K562 (cell line): Measurements from ENCODE around the gene ZSWIM6. TPM values are rescaled to one million over a fixed set of nuclear protein-coding genes. Genes with fewer than 3 reads are reported as not detected.

Experiments
- BRD9 ChIP-seq: fragments of 450-650 bp; IDR thresholded peaks from 2 replicates; pipeline ENCODE4 v1.6.1; 2018; ENCODE audit warnings: low read depth; ENCODE audit not compliant: partially characterized antibody
- CBFA2T2 ChIP-seq: fragments of 450-650 bp; conservative IDR thresholded peaks from 2 replicates; pipeline ENCODE4 v1.6.1; 2017; ENCODE audit warnings: mild to moderate bottlenecking
- DNMT1 ChIP-seq: fragments of 450-650 bp; IDR thresholded peaks from 2 replicates; pipeline ENCODE4 v1.6.1; 2016; ENCODE audit warnings: antibody characterized with exemption, mild to moderate bottlenecking
- E2F6 ChIP-seq, 2 experiments: IDR thresholded peaks; 2 replicates each; pipeline ENCODE4 v1.6.1; 2011; ENCODE audit warnings: borderline replicate concordance in 1 of 2, control low read depth in 1 of 2, low read depth in 1 of 2, low read length in 1 of 2, mild to moderate bottlenecking in 1 of 2, mixed read lengths in 1 of 2, moderate library complexity in 1 of 2; ENCODE audit not compliant: insufficient read depth in 1 of 2, insufficient read length in 1 of 2, poor library complexity in 1 of 2, severe bottlenecking in 1 of 2; ENCODE audit errors: extremely low read depth in 1 of 2
- EGR1 ChIP-seq: fragments of 450-650 bp; conservative IDR thresholded peaks from 2 replicates; pipeline ENCODE4 v1.6.1; 2017; ENCODE audit warnings: mild to moderate bottlenecking
- KHSRP ChIP-seq: fragments of 450-650 bp; IDR thresholded peaks from 2 replicates; pipeline ENCODE4 v1.6.1; 2017
- L3MBTL2 ChIP-seq: fragments of 450-650 bp; IDR thresholded peaks from 2 replicates; pipeline ENCODE4 v1.6.1; 2016; ENCODE audit warnings: mild to moderate bottlenecking, moderate library complexity
- MAFG ChIP-seq: fragments of 450-650 bp; conservative IDR thresholded peaks from 2 replicates; pipeline ENCODE4 v1.6.1; 2016; ENCODE audit warnings: missing genetic modification characterization, missing compliant biosample characterization
- NCOR1 ChIP-seq: fragments of 450-650 bp; IDR thresholded peaks from 2 replicates; pipeline ENCODE4 v1.6.1; 2016; ENCODE audit warnings: mild to moderate bottlenecking, moderate library complexity
- POLR2A ChIP-seq: fragments of 450-650 bp; conservative IDR thresholded peaks from 2 replicates; pipeline ENCODE4 v1.6.1; 2016
- RAD21 ChIP-seq, 2 experiments: fragments of 250-450 bp in 1 of 2; fragments of 450-650 bp in 1 of 2; sonication (Bioruptor Pico) in 1 of 2; formaldehyde crosslinking in 1 of 2; IDR thresholded peaks in 1 of 2; conservative IDR thresholded peaks in 1 of 2; 2 replicates each; pipeline versions ENCODE4 v1.4.0 to v1.8.0; 2020 to 2022; ENCODE audit warnings: mild to moderate bottlenecking in 2 of 2, moderate library complexity in 1 of 2
- RBM17 ChIP-seq: fragments of 200-400 bp; formaldehyde crosslinking; IDR thresholded peaks from 2 replicates; pipeline ENCODE4 v1.6.1; 2017; ENCODE audit warnings: low read depth, mild to moderate bottlenecking, low read length, borderline replicate concordance
- RBM25 ChIP-seq: fragments of 200-400 bp; formaldehyde crosslinking; IDR thresholded peaks from 2 replicates; pipeline ENCODE4 v1.6.1; 2018; ENCODE audit warnings: low read length, low read depth, moderate library complexity; ENCODE audit not compliant: severe bottlenecking
- SPI1 ChIP-seq: IDR thresholded peaks from 2 replicates; pipeline ENCODE4 v1.6.1; 2011; ENCODE audit warnings: low read depth, low read length, control low read depth, borderline replicate concordance
- TAF9B ChIP-seq: fragments of 450-650 bp; IDR thresholded peaks from 2 replicates; pipeline ENCODE4 v1.6.1; 2018; ENCODE audit warnings: mild to moderate bottlenecking; ENCODE audit not compliant: partially characterized antibody
- TFE3 ChIP-seq: fragments of 450-650 bp; formaldehyde crosslinking; IDR thresholded peaks from 2 replicates; pipeline ENCODE4 v1.4.0; 2020; ENCODE audit warnings: mild to moderate bottlenecking, mixed read lengths
- ZBTB12 ChIP-seq: fragments of 250-450 bp; sonication (Bioruptor Pico); IDR thresholded peaks from 2 replicates; pipeline ENCODE4 v1.4.0; 2020
- ZFX ChIP-seq: sonication (generic); formaldehyde crosslinking; IDR thresholded peaks from 2 replicates; pipeline ENCODE4 v1.8.0; 2022; ENCODE audit warnings: mild to moderate bottlenecking, missing genetic modification reagents, moderate library complexity
- ZNF444 ChIP-seq: fragments of 250-450 bp; sonication (Bioruptor Pico); IDR thresholded peaks from 2 replicates; pipeline ENCODE4 v1.4.0; 2020; ENCODE audit warnings: mild to moderate bottlenecking, moderate library complexity
- ZNF449 ChIP-seq: fragments of 250-450 bp; sonication (Bioruptor Pico); IDR thresholded peaks from 2 replicates; pipeline ENCODE4 v1.8.0; 2022; ENCODE audit warnings: moderate library complexity, mild to moderate bottlenecking, inconsistent platforms
- ZNF79 ChIP-seq: fragments of 250-450 bp; sonication (Bioruptor Pico); IDR thresholded peaks from 2 replicates; pipeline ENCODE4 v1.4.0; 2020; ENCODE audit warnings: low read depth, mild to moderate bottlenecking, moderate library complexity
- polyA plus RNA-seq, 8 experiments: library from polyadenylated mRNA; depleted of rRNA in 4 of 8; stranded (reverse) in 5 of 8; unstranded in 3 of 8; fragments of >200 nt; fragmentation: Nextera tagmentation in 2 of 8; fragmentation: Illumina TruSeq in 1 of 8; extraction: Ambion mirVana in 2 of 8; extraction: Trizol in 1 of 8; gene quantifications; 2 replicates each; pipeline versions ENCODE4 v1.2.1 to v1.2.3, GENCODE V29; 2011 to 2014; ENCODE audit warnings: inconsistent platforms in 1 of 8, missing spikeins in 1 of 8
- total RNA-seq, 7 experiments: library from RNA; depleted of rRNA in 6 of 7; stranded (reverse); fragments of >200 nt in 6 of 7; fragmentation: Illumina TruSeq in 2 of 7; extraction: Trizol in 2 of 7; gene quantifications; 2 replicates each; pipeline versions ENCODE4 v1.2.1 to v1.2.3, GENCODE V29; 2011 to 2021; ENCODE audit warnings: low replicate concordance in 1 of 7

ZSWIM6 gene
- total and polyA plus RNA-seq, 9 of the 15 experiments (the other 6 are each of a cell fraction or from before 2014, with no cell fraction given): 0.81 to 3.2 (median 2.0) TPM

DNA sequence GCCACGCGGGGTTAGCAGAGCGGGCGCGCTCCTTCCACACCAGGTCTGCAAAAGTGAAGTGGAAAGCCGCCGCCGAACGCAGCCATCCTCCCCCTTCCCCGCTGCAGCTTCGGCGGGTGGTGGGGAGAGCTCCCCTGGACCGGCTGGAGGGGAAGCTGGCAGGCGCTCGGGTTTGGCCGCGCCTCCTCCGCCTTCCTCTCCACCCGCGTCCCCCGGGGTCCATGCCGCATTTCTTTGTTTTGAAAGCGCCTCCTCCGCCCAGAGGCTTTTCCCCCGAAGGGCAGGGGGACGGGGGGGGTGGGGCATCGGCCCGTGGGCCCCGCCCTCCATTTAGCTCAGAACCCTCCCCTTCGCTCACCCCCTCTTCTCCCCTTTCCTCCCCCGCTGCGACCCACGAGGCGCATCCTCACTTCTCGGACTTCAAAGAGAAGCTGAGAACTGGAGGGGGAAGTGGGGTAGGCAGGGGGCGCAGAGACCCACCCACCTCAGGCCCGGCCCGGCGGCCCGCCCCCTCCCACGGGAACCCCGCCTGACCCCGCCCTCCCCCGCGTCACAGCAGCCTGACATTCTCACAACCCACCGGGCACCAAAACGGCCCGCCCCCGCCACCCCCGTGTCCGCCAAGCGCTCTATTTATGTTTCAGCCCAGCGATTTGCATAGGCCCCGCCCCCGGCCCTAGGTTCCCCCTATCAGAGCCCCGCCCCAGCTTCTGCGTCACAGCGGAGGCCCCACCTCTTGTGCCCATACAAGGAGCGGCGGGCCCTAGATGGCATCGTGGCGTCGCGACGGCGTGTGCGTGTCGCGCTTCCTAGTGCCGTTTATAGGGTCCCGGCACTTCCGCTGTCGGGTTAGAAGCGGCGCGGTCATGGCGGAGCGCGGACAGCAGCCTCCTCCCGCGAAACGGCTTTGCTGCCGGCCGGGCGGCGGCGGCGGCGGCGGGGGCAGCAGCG, at the start of gene ZSWIM6 (continued):
- TF ChIP-seq TAF9B: peak; percentile 86
- TF ChIP-seq RAD21 (CRISPR knock-in tag; conservative IDR thresholded peaks at IDR 0.05 in 1 of 2, IDR thresholded peaks at IDR 0.05 in 1 of 2): no peak
- TF ChIP-seq ZNF449 (CRISPR knock-in tag): no peak
- peak; percentile 85 for TF ChIP-seq EGR1
- TF ChIP-seq ZNF79 (CRISPR knock-in tag): no peak
- 0 out of 2 replicates have a peak, but pooled peaks have one; percentile 7 for TF ChIP-seq ZFX (CRISPR knock-in tag)
- TF ChIP-seq POLR2A: peak; percentile 58
- TF ChIP-seq NCOR1: no peak
- TF ChIP-seq KHSRP: peak; percentile 54; the same call in 1 of the 2 replicates
- TF ChIP-seq L3MBTL2: peak; percentile 54; the same call in 1 of the 2 replicates
- no peak for TF ChIP-seq DNMT1
- peak; percentile 34 for TF ChIP-seq RBM25
- TF ChIP-seq BRD9: no peak
- no peak for TF ChIP-seq ZNF444 (CRISPR knock-in tag)
- no peak for TF ChIP-seq TFE3
- no peak for TF ChIP-seq CBFA2T2
- TF ChIP-seq MAFG: no peak
- TF ChIP-seq SPI1: peak; percentile 83
- TF ChIP-seq E2F6 (IDR thresholded peaks at IDR 0.05; ENCODE audit: borderline replicate concordance in 1 of 2, extremely low read depth in 1 of 2, insufficient read depth in 1 of 2, insufficient read length in 1 of 2, low read depth in 1 of 2, low read length in 1 of 2, poor library complexity in 1 of 2, severe bottlenecking in 1 of 2): peak in 1 of 2 experiments; percentile 59
- peak; percentile 87 for TF ChIP-seq ZBTB12 (CRISPR knock-in tag)
- TF ChIP-seq RBM17: no peak
